NCI-H1930 (cell line): Measurements from ENCODE around the gene TRPM3.
"Not testable (repeated sequence)": the region's sequence is repeated elsewhere in the genome, so short reads cannot be mapped to it uniquely, and the experiment has no call there.

Experiments used
- DNase-seq, 2 experiments: peaks; one replicate each; lab custom pipeline; 2025; lab: John Stamatoyannopoulos, UW

Gene TRPM3

GRCh38 chr9:70749066-70749465, 372.4 kb downstream of the TRPM3 start:
- no peak for DNase-seq

- no peak for DNase-seq
Observed at GRCh38 chr9:70747261-70747718, 374.1 kb downstream of the TRPM3 start.

GRCh38 chr9:70746760-70747159, 374.7 kb downstream of the TRPM3 start:
- DNase-seq: peak; percentile 27 to 65

- peak; percentile 5 to 11 for DNase-seq
Observed at GRCh38 chr9:70746316-70746715, 375.1 kb downstream of the TRPM3 start.

GRCh38 chr9:70724794-70725193, 396.6 kb downstream of the TRPM3 start:
- not testable (repeated sequence) for DNase-seq

GRCh38 chr9:70724025-70724424, 397.4 kb downstream of the TRPM3 start:
- DNase-seq: not testable (repeated sequence)

GRCh38 chr9:70706797-70707196, 414.6 kb downstream of the TRPM3 start:
- DNase-seq: not testable (repeated sequence)

- no peak for DNase-seq
Observed at GRCh38 chr9:70701163-70701562, 420.3 kb downstream of the TRPM3 start.

GRCh38 chr9:70696694-70697335, 424.6 kb downstream of the TRPM3 start:
- DNase-seq: no peak

- no peak for DNase-seq
Observed at GRCh38 chr9:70694758-70695157, 426.7 kb downstream of the TRPM3 start.

- no peak for DNase-seq
Observed at GRCh38 chr9:70693186-70693585, 428.2 kb downstream of the TRPM3 start.

GRCh38 chr9:70692431-70692830, 429.0 kb downstream of the TRPM3 start:
- no peak for DNase-seq

- DNase-seq: no peak
Observed at GRCh38 chr9:70688704-70689103, 432.7 kb downstream of the TRPM3 start.

- no peak for DNase-seq
Observed at GRCh38 chr9:70683841-70684240, 437.6 kb downstream of the TRPM3 start.

GRCh38 chr9:70682298-70682697, 439.1 kb downstream of the TRPM3 start:
- no peak for DNase-seq

GRCh38 chr9:70679845-70680244, 441.6 kb downstream of the TRPM3 start:
- no peak for DNase-seq

- DNase-seq: no peak
Observed at GRCh38 chr9:70678153-70678552, 443.3 kb downstream of the TRPM3 start.

GRCh38 chr9:70677055-70677735, 444.2 kb downstream of the TRPM3 start:
- DNase-seq: no peak

GRCh38 chr9:70675868-70676370, 445.5 kb downstream of the TRPM3 start:
- no peak for DNase-seq

GRCh38 chr9:70673844-70674243, 447.6 kb downstream of the TRPM3 start:
- DNase-seq: no peak

GRCh38 chr9:70672161-70672649, 449.2 kb downstream of the TRPM3 start:
- no peak for DNase-seq

- DNase-seq: no peak
Observed at GRCh38 chr9:70668751-70669150, 452.7 kb downstream of the TRPM3 start.

- DNase-seq: no peak
Observed at GRCh38 chr9:70658765-70659164, 462.7 kb downstream of the TRPM3 start.
